Suprapubic skin (tissue), 3 donors: Measurements from ENCODE around the gene CCDC188.

Source experiments
- EP300 ChIP-seq: sonication (generic); formaldehyde crosslinking; IDR thresholded peaks from one replicate; pipeline ENCODE4 v1.6.1; 2017; ENCODE audit warnings: antibody characterized with exemption
- POLR2A ChIP-seq, 2 donors: fragments of 450-650 bp; IDR thresholded peaks; one replicate each; pipeline ENCODE4 v1.6.1; 2017; ENCODE audit warnings: antibody characterized with exemption in 2 of 2, mild to moderate bottlenecking in 2 of 2, moderate library complexity in 2 of 2
- TF ChIP-seq, protein P1 (sequence below), 2 donors: fragments of 200-600 bp in 1 of 2; fragments of 450-650 bp in 1 of 2; sonication (generic) in 1 of 2; IDR thresholded peaks; one replicate each; pipeline ENCODE4 v1.5.1; 2016 to 2019; ENCODE audit warnings: antibody characterized with exemption in 2 of 2, mild to moderate bottlenecking in 1 of 2, moderate library complexity in 1 of 2

- TF ChIP-seq POLR2A (IDR thresholded peaks at IDR 0.05) (no peak), EP300 (no peak)
- TF ChIP-seq, protein P1, sequence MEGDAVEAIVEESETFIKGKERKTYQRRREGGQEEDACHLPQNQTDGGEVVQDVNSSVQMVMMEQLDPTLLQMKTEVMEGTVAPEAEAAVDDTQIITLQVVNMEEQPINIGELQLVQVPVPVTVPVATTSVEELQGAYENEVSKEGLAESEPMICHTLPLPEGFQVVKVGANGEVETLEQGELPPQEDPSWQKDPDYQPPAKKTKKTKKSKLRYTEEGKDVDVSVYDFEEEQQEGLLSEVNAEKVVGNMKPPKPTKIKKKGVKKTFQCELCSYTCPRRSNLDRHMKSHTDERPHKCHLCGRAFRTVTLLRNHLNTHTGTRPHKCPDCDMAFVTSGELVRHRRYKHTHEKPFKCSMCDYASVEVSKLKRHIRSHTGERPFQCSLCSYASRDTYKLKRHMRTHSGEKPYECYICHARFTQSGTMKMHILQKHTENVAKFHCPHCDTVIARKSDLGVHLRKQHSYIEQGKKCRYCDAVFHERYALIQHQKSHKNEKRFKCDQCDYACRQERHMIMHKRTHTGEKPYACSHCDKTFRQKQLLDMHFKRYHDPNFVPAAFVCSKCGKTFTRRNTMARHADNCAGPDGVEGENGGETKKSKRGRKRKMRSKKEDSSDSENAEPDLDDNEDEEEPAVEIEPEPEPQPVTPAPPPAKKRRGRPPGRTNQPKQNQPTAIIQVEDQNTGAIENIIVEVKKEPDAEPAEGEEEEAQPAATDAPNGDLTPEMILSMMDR (IDR thresholded peaks at IDR 0.05): no peak
These were observed 43.4 kb downstream of the CCDC188 start for GRCh38 chr22:20107471-20107901.
